Lung (tissue), 12 donors: ENCODE data around the gene TRMT61A. TPM values are rescaled to one million over a fixed set of nuclear protein-coding genes. Genes with fewer than 3 reads are reported as not detected.

Source experiments
- ATAC-seq: fragments of 200-7000 bp; cut with Tn5 transposase; one replicate; pipeline ENCODE4 v1.9.1; 2020; ENCODE audit warnings: moderate number of reproducible peaks; ENCODE audit not compliant: insufficient read depth, low FRiP score
- DNase-seq, 3 donors: peaks; one replicate each; pipeline ENCODE4 v3.0.0-alpha.2; 2013 to 2017
- H3K27ac ChIP-seq, 2 donors: one replicate each; pipeline ENCODE4 v1.5.1; 2013; ENCODE audit warnings: mild to moderate bottlenecking in 2 of 2, moderate library complexity in 2 of 2, control low read depth in 1 of 2, inconsistent platforms in 1 of 2, low read depth in 1 of 2, low read length in 1 of 2
- H3K27me3 ChIP-seq, 3 donors: one replicate each; pipeline ENCODE4 v1.5.1; 2013; ENCODE audit warnings: low read length in 2 of 3; ENCODE audit not compliant: control insufficient read depth in 3 of 3, insufficient read depth in 3 of 3
- H3K36me3 ChIP-seq, 4 donors: one replicate each; pipeline ENCODE4 v1.5.1; 2013; ENCODE audit warnings: low read length in 4 of 4, mild to moderate bottlenecking in 1 of 4, moderate library complexity in 1 of 4; ENCODE audit not compliant: control insufficient read depth in 4 of 4, insufficient read depth in 4 of 4
- H3K4me1 ChIP-seq, 5 donors: one replicate each; pipeline ENCODE4 v1.5.1; 2013; ENCODE audit warnings: low read length in 5 of 5, mild to moderate bottlenecking in 2 of 5, moderate library complexity in 1 of 5; ENCODE audit not compliant: control insufficient read depth in 5 of 5, insufficient read depth in 5 of 5
- H3K4me3 ChIP-seq: one replicate; pipeline ENCODE4 v1.5.1; 2013; ENCODE audit warnings: mild to moderate bottlenecking, control low read depth, moderate library complexity
- H3K9ac ChIP-seq, 2 donors: one replicate each; pipeline ENCODE4 v1.5.1; 2013; ENCODE audit warnings: low read length in 2 of 2, control low read depth in 1 of 2; ENCODE audit not compliant: insufficient read depth in 1 of 2
- H3K9me3 ChIP-seq, 4 donors: one replicate each; pipeline ENCODE4 v1.5.1; 2013; ENCODE audit warnings: low read length in 3 of 4, mild to moderate bottlenecking in 1 of 4, moderate library complexity in 1 of 4; ENCODE audit not compliant: control insufficient read depth in 4 of 4, insufficient read depth in 3 of 4
- WGBS, 2 donors: extraction: QIAGEN DNeasy Blood & Tissue Kit; methylation state at CpG; one replicate each; pipeline ENCODE4 v1.1.7; 2013; 5-methylcytosine and 5-hydroxymethylcytosine counted together
- polyA plus RNA-seq, 2 donors: library from polyadenylated mRNA; stranded (reverse); fragments of 200-250 nt; gene quantifications; one replicate each; pipeline ENCODE4 v1.2.1, GENCODE V29; 2013
- total RNA-seq, 2 donors: library from RNA; depleted of rRNA in 1 of 2; stranded (reverse); fragments of >200 nt in 1 of 2; gene quantifications; one replicate each; pipeline ENCODE4 v1.2.1, GENCODE V29; 2014 to 2021
- TF ChIP-seq, protein P1 (sequence below): IDR thresholded peaks from 2 replicates; pipeline ENCODE4 v1.5.1; 2012; ENCODE audit warnings: mild to moderate bottlenecking; ENCODE audit errors: control extremely low read depth, extremely low read depth
- donor health status: control.
- donor health status: control.
- donor health status: Bipolar disorder and iron deficiency.
- donor health status: healthy.
- donor health status: DM: yes; HTN: yes; CAD: no.

Gene TRMT61A
- total and polyA plus RNA-seq, 4 donors: 11.9 to 21.5 (median 16.0) TPM

GRCh38 chr14:103552011-103552845, 23.2 kb downstream of the TRMT61A start:
- Histone ChIP-seq H3K27ac (peak overlapping the region; percentile 82 to 90), H3K4me3 (no peak overlapping the region), H3K4me1 (peaks cover 0 to 16% (median 12%) of the 10 kb centered on the region in 5 donors), H3K9me3 (no peaks in the 10 kb centered on the region), H3K27me3 (no peaks in the 10 kb centered on the region), H3K36me3 (peaks cover 0 to 2% (median 0%) of the 10 kb centered on the region in 4 donors), H3K9ac (peak overlapping the region in 1 of 2 donors; percentile 29)
- ATAC-seq: peak; percentile 50
- DNase-seq: no peak
- 63 to 79% methylated on average over 18 of the region's 18 CpGs for WGBS, 2 donors
- TF ChIP-seq, protein P1, sequence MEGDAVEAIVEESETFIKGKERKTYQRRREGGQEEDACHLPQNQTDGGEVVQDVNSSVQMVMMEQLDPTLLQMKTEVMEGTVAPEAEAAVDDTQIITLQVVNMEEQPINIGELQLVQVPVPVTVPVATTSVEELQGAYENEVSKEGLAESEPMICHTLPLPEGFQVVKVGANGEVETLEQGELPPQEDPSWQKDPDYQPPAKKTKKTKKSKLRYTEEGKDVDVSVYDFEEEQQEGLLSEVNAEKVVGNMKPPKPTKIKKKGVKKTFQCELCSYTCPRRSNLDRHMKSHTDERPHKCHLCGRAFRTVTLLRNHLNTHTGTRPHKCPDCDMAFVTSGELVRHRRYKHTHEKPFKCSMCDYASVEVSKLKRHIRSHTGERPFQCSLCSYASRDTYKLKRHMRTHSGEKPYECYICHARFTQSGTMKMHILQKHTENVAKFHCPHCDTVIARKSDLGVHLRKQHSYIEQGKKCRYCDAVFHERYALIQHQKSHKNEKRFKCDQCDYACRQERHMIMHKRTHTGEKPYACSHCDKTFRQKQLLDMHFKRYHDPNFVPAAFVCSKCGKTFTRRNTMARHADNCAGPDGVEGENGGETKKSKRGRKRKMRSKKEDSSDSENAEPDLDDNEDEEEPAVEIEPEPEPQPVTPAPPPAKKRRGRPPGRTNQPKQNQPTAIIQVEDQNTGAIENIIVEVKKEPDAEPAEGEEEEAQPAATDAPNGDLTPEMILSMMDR: no peak

GRCh38 chr14:103552846-103553210, 23.8 kb downstream of the TRMT61A start:
- 95 to 96% methylated on average over 11 of the region's 11 CpGs for WGBS, 2 donors
- peak overlapping the region; percentile 51 to 90 for H3K27ac ChIP-seq
- peaks cover 0 to 2% (median 0%) of the 10 kb centered on the region in 4 donors for H3K36me3 ChIP-seq
- H3K4me1 ChIP-seq: peaks cover 0 to 17% (median 14%) of the 10 kb centered on the region in 5 donors
- H3K9ac ChIP-seq: no peak overlapping the region
- H3K27me3 ChIP-seq: no peaks in the 10 kb centered on the region
- no peaks in the 10 kb centered on the region for H3K9me3 ChIP-seq
- DNase-seq (no peak), ATAC-seq (no peak)
- no peak overlapping the region for H3K4me3 ChIP-seq
- TF ChIP-seq, protein P1: no peak

DNA sequence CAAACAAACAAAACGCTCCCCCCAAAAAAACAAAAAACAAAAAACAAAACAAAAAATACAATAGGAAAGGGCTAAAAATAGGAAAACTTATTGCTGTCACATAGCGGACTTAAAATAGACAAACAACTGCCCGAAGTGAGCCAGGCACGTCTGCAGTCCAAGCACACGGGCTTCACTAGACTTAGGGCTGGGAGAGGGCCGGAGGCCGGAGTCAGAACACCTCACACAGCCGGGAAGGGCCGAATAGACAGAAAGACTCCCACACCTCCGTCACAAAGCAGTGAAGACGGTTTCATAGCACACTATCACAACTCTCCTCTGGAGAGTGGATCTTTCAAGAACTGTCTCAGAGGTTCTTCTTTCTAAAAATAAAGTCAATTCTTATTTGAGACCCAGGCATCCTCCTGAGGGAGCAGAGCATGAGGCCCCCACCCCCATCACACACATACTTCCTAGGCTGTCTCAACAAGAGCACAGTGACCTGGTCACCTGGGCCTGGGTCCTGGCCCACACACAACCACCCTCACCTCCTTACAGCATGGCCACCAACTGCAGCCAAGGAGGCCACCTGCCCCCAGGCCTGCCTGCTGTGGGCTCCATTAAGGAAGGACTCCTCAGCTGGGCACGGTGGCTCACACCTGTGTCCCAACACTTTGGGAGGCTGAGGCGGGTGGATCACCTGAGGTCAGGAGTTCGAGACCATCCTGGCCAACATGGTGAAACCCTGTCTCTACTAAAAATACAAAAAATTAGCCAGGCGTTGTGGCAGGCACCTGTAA, 26.8 kb downstream of the TRMT61A start:
- Histone ChIP-seq H3K9ac (no peak overlapping the region), H3K36me3 (peaks cover 5 to 17% (median 13%) of the 10 kb centered on the region in 4 donors), H3K27me3 (no peaks in the 10 kb centered on the region), H3K4me1 (peaks cover 9 to 19% (median 17%) of the 10 kb centered on the region in 5 donors), H3K9me3 (no peaks in the 10 kb centered on the region), H3K27ac (peak overlapping the region in 1 of 2 donors; percentile 63), H3K4me3 (no peak overlapping the region)
- 88 to 91% methylated on average over 15 of the region's 15 CpGs for WGBS, 2 donors
- TF ChIP-seq, protein P1: no peak
- DNase-seq (no peak), ATAC-seq (no peak)
